ENCODE measurements around the gene TSPAN12. TPM values are rescaled to one million over a fixed set of nuclear protein-coding genes. Genes with fewer than 3 reads are reported as not detected.

TSPAN12 gene
- total RNA-seq, 2 donors from 2014 or later = not detected

DNA sequence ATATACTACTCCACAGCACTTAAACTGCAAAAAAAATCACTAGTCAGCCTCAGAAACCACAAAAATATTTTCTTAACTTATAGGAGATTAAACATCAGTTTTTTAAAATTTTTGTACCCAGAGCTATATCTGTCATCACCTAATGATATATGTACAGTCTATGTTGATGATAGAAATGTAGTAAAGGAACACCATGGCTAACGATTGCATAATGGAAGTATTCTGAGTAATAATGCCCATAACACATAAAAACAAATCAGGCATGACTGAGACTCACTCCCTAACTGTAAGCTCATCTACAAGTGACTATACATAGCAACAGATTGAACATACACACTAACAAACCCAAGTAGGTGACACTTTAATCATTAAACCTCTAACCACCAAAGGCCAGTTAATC lies 51.3 kb downstream of the TSPAN12 start:
- no peak for ATAC-seq
- no peaks in the 10 kb centered on the region for H3K4me1 Mint-ChIP-seq (ENCODE audit: low read depth in 2 of 2)
- H3K36me3 Mint-ChIP-seq = no peaks in the 10 kb centered on the region
- H3K27me3 Mint-ChIP-seq = no peaks in the 10 kb centered on the region
- no peak overlapping the region for H3K27ac Mint-ChIP-seq
- no peak overlapping the region for H3K4me3 Mint-ChIP-seq
- DNase-seq (ENCODE audit: low spot score) = no peak
- no peaks in the 10 kb centered on the region for H3K9me3 Mint-ChIP-seq

- Mint-ChIP-seq H3K9me3 (no peaks in the 10 kb centered on the region), H3K4me3 (no peak overlapping the region), H3K36me3 (no peaks in the 10 kb centered on the region), H3K27me3 (no peaks in the 10 kb centered on the region), H3K4me1 (ENCODE audit: low read depth in 2 of 2) (no peaks in the 10 kb centered on the region), H3K27ac (no peak overlapping the region)
- DNase-seq (ENCODE audit: low spot score) (no peak), ATAC-seq (no peak)
Observed at GRCh38 chr7:120805636-120806388, 52.1 kb downstream of the TSPAN12 start.

GRCh38 chr7:120802751-120803150 lies 55.2 kb downstream of the TSPAN12 start:
- Mint-ChIP-seq H3K4me3 (no peak overlapping the region), H3K36me3 (no peaks in the 10 kb centered on the region), H3K27me3 (no peaks in the 10 kb centered on the region), H3K4me1 (ENCODE audit: low read depth in 2 of 2) (no peaks in the 10 kb centered on the region), H3K27ac (no peak overlapping the region), H3K9me3 (no peaks in the 10 kb centered on the region)
- DNase-seq (ENCODE audit: low spot score) = no peak
- no peak for ATAC-seq

GRCh38 chr7:120799813-120800475 lies 58.0 kb downstream of the TSPAN12 start:
- H3K27ac Mint-ChIP-seq = no peak overlapping the region
- no peaks in the 10 kb centered on the region for H3K27me3 Mint-ChIP-seq
- no peak overlapping the region for H3K4me3 Mint-ChIP-seq
- no peaks in the 10 kb centered on the region for H3K36me3 Mint-ChIP-seq
- H3K9me3 Mint-ChIP-seq = no peaks in the 10 kb centered on the region
- H3K4me1 Mint-ChIP-seq (ENCODE audit: low read depth in 2 of 2) = no peaks in the 10 kb centered on the region
- ATAC-seq = no peak
- no peak for DNase-seq (ENCODE audit: low spot score)

DNA sequence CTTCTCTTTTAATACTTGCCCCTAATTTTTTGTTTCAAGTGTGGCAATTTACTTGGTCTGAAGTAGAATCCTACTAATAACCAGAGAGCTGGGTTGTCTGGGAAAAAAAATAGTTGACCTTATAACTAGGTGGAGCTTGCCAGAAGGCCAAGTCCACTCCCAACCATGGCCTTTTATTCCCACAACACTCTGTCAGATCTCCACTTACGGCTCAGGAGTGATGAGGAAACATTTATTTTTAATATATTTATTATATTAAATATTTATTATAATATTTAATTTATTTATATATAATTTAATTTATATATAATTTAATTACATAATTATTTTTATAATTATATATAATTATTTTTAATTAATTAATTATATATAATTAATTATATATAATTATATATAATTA lies 58.8 kb downstream of the TSPAN12 start:
- Mint-ChIP-seq H3K4me1 (ENCODE audit: low read depth in 2 of 2) (no peaks in the 10 kb centered on the region), H3K27ac (no peak overlapping the region), H3K9me3 (no peaks in the 10 kb centered on the region), H3K27me3 (no peaks in the 10 kb centered on the region), H3K4me3 (no peak overlapping the region), H3K36me3 (no peaks in the 10 kb centered on the region)
- DNase-seq (ENCODE audit: low spot score) (no peak), ATAC-seq (no peak)

- ATAC-seq = no peak
- no peaks in the 10 kb centered on the region for H3K36me3 Mint-ChIP-seq
- no peaks in the 10 kb centered on the region for H3K4me1 Mint-ChIP-seq (ENCODE audit: low read depth in 2 of 2)
- H3K9me3 Mint-ChIP-seq = no peaks in the 10 kb centered on the region
- H3K27ac Mint-ChIP-seq = no peak overlapping the region
- H3K4me3 Mint-ChIP-seq = no peak overlapping the region
- H3K27me3 Mint-ChIP-seq = no peaks in the 10 kb centered on the region
- DNase-seq (ENCODE audit: low spot score) = no peak
Observed at GRCh38 chr7:120797026-120797645, 60.8 kb downstream of the TSPAN12 start.

DNA sequence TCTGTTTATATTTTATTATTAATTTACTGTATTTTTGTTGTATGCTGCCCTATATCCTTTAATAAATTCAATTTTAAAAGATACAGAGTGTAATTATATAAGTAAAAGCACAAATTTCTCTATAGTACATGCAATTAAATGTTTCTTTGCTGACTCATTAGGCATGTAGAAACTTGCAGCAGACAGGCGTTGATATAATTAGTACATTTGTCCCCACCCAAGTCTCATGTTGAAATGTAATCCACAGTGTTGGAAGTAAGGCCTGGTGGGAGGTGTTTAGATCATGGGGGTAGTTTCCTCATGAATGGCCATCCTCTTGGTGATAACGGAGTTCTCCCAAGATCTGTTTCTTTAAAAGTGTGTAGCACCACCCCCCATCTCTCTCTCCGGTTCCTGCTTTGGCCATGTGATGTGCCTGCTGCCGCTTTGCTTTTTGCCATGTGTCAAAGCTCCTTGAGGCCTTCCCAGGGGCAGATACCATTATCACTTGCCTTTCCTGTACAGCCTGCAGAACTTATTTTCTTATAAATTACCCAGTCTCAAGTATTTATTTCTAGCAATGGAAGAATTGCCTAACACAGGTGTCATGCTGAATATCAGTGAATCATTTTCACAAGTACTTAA lies 63.7 kb downstream of the TSPAN12 start:
- Mint-ChIP-seq H3K27me3 (peaks cover 0 to 8% of the 10 kb centered on the region in 2 donors), H3K9me3 (no peaks in the 10 kb centered on the region), H3K4me1 (ENCODE audit: low read depth in 2 of 2) (no peaks in the 10 kb centered on the region), H3K27ac (no peak overlapping the region), H3K4me3 (no peak overlapping the region), H3K36me3 (no peaks in the 10 kb centered on the region)
- no peak for DNase-seq (ENCODE audit: low spot score)
- no peak for ATAC-seq

DNA sequence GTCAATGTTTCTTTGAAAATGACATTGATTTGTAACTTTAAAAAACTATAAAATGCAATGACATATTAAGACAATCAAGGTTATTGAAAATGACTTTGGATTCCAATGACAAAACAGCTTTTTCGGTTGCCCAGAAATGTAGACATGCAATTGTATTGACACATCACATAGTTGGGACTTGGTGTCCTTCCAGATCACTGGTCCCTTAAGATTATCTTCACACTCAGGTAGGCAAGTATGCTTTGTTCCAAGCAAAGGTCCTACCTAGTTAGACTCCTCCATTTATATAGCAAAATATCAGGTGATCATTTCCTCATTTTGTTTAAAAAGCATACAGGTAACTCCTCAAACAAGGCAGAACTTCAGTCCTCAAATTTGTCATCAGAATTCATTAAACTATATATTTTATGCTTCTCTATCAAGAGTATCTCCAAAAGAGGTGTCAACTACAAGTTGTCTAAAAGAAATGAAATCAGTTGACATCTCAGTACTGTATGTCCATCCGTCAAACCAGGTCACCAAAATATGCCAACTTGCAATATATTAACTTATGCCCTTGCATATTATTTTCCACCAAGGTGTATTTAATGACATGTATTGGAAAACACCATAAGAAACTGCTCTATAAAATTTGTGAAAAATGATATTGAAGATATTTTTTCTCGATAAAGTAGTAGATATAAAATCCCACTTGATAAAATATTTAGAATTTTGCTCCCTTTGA lies 64.6 kb downstream of the TSPAN12 start:
- Mint-ChIP-seq H3K4me3 (no peak overlapping the region), H3K36me3 (no peaks in the 10 kb centered on the region), H3K27me3 (peaks cover 0 to 9% of the 10 kb centered on the region in 2 donors), H3K9me3 (no peaks in the 10 kb centered on the region), H3K4me1 (ENCODE audit: low read depth in 2 of 2) (no peaks in the 10 kb centered on the region), H3K27ac (no peak overlapping the region)
- no peak for ATAC-seq
- DNase-seq (ENCODE audit: low spot score) = no peak

GRCh38 chr7:120792861-120793130 lies 65.1 kb downstream of the TSPAN12 start:
- Mint-ChIP-seq H3K4me1 (ENCODE audit: low read depth in 2 of 2) (no peaks in the 10 kb centered on the region), H3K27ac (no peak overlapping the region), H3K36me3 (no peaks in the 10 kb centered on the region), H3K27me3 (peaks cover 0 to 9% of the 10 kb centered on the region in 2 donors), H3K9me3 (no peaks in the 10 kb centered on the region), H3K4me3 (no peak overlapping the region)
- no peak for DNase-seq (ENCODE audit: low spot score)
- ATAC-seq = no peak

DNA sequence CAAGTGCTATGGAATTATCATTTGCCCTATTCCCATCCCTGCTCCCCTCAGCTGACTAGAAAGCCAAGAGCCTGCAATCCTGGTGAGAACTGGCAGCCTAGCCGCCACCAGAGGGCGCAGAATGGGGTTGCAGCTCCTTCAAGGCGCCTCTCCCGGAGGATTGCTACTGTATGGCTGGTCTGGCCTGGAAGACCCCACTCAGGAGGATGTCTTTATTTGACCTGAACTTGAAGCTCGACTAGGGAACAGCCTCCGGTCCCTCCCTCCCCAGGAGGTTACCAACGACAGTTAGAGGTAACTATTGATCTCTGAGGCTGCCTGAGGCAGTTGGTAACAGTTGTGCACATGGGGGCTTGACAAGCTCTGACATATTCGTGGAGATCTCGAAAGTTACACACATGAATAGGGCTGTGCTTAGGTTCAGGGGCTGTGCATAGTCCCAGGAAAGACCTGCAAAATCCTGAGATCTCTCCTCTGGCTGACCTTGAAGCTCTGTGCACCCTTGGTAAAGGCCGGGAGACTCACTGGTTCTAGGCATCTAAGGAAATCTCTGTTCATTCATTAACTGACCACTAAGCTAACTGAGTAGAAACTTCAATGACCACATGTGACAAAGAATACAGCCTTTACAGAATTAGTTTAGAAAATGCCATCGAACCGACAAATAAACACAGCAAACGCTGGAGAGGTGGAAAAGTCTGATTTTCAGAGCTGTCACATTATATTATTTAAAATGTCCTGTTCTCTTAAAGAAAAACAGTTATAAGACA lies 65.7 kb downstream of the TSPAN12 start:
- DNase-seq (ENCODE audit: low spot score) = peak; percentile 68

DNA sequence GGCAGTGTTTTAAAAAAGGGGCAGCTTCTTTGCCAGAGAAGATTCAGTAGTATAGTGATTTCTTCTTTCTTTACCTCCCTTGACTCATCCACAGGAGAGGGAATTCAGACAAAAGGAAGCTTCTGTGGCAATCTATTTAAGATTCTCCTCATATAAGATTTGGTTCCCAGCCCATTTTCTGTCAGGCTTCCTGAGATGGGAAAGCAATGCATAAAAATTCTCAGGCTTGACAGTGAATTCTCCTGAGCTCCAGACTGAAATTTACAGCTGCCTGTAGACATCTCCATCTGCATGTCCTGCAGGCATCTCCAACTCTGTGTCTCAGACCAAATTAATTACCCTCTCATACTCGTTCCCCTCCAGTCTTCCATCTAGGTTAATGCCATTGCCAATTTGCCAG lies 72.8 kb downstream of the TSPAN12 start:
- Mint-ChIP-seq H3K27me3 (peaks cover 0 to 5% of the 10 kb centered on the region in 2 donors), H3K4me3 (no peak overlapping the region), H3K27ac (no peak overlapping the region), H3K4me1 (ENCODE audit: low read depth in 2 of 2) (no peaks in the 10 kb centered on the region), H3K36me3 (no peaks in the 10 kb centered on the region), H3K9me3 (no peaks in the 10 kb centered on the region)
- ATAC-seq = no peak
- DNase-seq (ENCODE audit: low spot score) = no peak

More for the DNA sequence above, 65.7 kb downstream of the TSPAN12 start:
- no peaks in the 10 kb centered on the region for H3K9me3 Mint-ChIP-seq
- H3K27ac Mint-ChIP-seq = no peak overlapping the region
- ATAC-seq = peak; percentile 64 to 73
- no peaks in the 10 kb centered on the region for H3K4me1 Mint-ChIP-seq (ENCODE audit: low read depth in 2 of 2)
- H3K4me3 Mint-ChIP-seq = no peak overlapping the region
- no peaks in the 10 kb centered on the region for H3K36me3 Mint-ChIP-seq
- H3K27me3 Mint-ChIP-seq = peaks cover 0 to 9% of the 10 kb centered on the region in 2 donors

DNA sequence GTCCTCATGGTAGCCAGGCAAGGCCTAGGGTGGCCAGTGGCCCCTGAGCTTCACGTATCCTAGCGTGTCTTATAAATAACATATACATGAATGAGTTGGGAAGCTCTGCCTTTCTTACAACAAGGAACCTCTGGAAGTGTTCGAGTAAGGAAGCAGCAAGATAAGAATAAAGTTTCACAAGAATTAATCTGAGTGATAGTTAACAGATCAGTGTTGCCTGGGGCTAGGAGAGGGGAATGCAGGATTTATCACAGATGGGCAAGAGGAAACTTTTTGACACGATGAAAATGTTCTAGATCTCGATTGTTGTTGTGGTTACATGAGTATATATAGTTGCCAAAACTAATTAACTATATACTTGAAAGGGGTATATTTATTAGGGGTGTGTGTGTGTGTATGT lies 74.2 kb downstream of the TSPAN12 start:
- H3K4me1 Mint-ChIP-seq (ENCODE audit: low read depth in 2 of 2) = no peaks in the 10 kb centered on the region
- no peak for DNase-seq (ENCODE audit: low spot score)
- no peak for ATAC-seq

GRCh38 chr7:120783273-120783672 lies 74.7 kb downstream of the TSPAN12 start:
- ATAC-seq = no peak
- H3K4me3 Mint-ChIP-seq = no peak overlapping the region
- DNase-seq (ENCODE audit: low spot score) = no peak
- no peaks in the 10 kb centered on the region for H3K4me1 Mint-ChIP-seq (ENCODE audit: low read depth in 2 of 2)
- no peak overlapping the region for H3K27ac Mint-ChIP-seq
- no peaks in the 10 kb centered on the region for H3K27me3 Mint-ChIP-seq
- no peaks in the 10 kb centered on the region for H3K9me3 Mint-ChIP-seq
- H3K36me3 Mint-ChIP-seq = no peaks in the 10 kb centered on the region

More for the DNA sequence above, 74.2 kb downstream of the TSPAN12 start:
- H3K4me3 Mint-ChIP-seq = no peak overlapping the region
- no peaks in the 10 kb centered on the region for H3K36me3 Mint-ChIP-seq
- no peaks in the 10 kb centered on the region for H3K27me3 Mint-ChIP-seq
- H3K9me3 Mint-ChIP-seq = no peaks in the 10 kb centered on the region
- no peak overlapping the region for H3K27ac Mint-ChIP-seq

Data from natural killer cell treated with Interleukin-12 subunit alpha and Interleukin-12 subunit beta and Interleukin-15 and Interleukin-18, amount 100 ng/mL, for 72 hours (primary cell).